SK-N-SH (cell line): ENCODE data around the gene SELPLG.

Source experiments
- ELF1 ChIP-seq: IDR thresholded peaks from 2 replicates; pipeline ENCODE4 v1.4.0; 2012
- EZH2phosphoT487 ChIP-seq: fragments of 200-600 bp; sonication (generic); IDR thresholded peaks from 2 replicates; pipeline ENCODE4 v1.6.1; 2017; ENCODE audit warnings: low read depth, mixed run types, mild to moderate bottlenecking, antibody characterized with exemption, moderate library complexity, borderline replicate concordance
- GABPA ChIP-seq: IDR thresholded peaks from 2 replicates; pipeline ENCODE4 v1.4.0; 2012; ENCODE audit warnings: low read depth, mild to moderate bottlenecking
- IRF3 ChIP-seq: fragments of 150-350 bp; IDR thresholded peaks from 2 replicates; pipeline ENCODE4 v1.6.1; 2016; ENCODE audit warnings: mild to moderate bottlenecking, low read depth, low read length
- RAD21 ChIP-seq: IDR thresholded peaks from 2 replicates; pipeline ENCODE4 v1.6.1; 2012; ENCODE audit warnings: mild to moderate bottlenecking, low read length
- RFX5 ChIP-seq: IDR thresholded peaks from 2 replicates; pipeline ENCODE4 v1.6.1; 2012; ENCODE audit warnings: mild to moderate bottlenecking, improper control_type of control experiment, low read length
- TAF1 ChIP-seq: IDR thresholded peaks from 2 replicates; pipeline ENCODE4 v1.6.1; 2012; ENCODE audit warnings: low read depth, mild to moderate bottlenecking, low read length, moderate library complexity, borderline replicate concordance
- USF1 ChIP-seq: IDR thresholded peaks from 2 replicates; pipeline ENCODE4 v1.4.0; 2012; ENCODE audit warnings: low read depth, borderline replicate concordance
- ZBTB33 ChIP-seq: IDR thresholded peaks from 2 replicates; pipeline ENCODE4 v1.4.0; 2012; ENCODE audit warnings: low read depth, borderline replicate concordance
- TF ChIP-seq, protein P1 (sequence below): fragments of 200-600 bp; sonication (generic); IDR thresholded peaks from 2 replicates; pipeline ENCODE4 v1.6.1; 2017; ENCODE audit warnings: antibody characterized with exemption, mild to moderate bottlenecking, moderate library complexity

DNA sequence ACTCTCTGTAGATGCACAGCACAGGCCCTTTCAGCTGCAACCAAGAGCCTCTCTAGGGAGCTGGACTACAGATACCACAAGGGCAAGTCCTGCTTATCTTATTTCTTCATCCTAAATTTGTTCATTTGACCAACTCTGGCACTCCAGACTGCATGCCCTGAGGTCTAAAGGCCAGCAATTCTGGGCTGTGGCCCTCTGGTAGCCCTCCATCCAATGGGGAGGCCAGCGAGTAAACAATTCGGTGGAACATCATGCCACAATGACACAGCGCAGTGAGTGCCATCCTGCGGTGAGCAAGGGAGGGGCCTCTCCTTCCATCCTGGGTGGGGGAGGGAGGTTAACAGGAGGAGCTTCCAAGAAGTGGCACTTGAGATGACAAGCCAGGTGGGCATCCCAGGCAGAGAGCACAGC, 652 bp upstream of the SELPLG start:
- no peak for TF ChIP-seq GABPA
- TF ChIP-seq ZBTB33: no peak
- TF ChIP-seq ELF1: no peak
- TF ChIP-seq IRF3: no peak
- TF ChIP-seq, protein P1, sequence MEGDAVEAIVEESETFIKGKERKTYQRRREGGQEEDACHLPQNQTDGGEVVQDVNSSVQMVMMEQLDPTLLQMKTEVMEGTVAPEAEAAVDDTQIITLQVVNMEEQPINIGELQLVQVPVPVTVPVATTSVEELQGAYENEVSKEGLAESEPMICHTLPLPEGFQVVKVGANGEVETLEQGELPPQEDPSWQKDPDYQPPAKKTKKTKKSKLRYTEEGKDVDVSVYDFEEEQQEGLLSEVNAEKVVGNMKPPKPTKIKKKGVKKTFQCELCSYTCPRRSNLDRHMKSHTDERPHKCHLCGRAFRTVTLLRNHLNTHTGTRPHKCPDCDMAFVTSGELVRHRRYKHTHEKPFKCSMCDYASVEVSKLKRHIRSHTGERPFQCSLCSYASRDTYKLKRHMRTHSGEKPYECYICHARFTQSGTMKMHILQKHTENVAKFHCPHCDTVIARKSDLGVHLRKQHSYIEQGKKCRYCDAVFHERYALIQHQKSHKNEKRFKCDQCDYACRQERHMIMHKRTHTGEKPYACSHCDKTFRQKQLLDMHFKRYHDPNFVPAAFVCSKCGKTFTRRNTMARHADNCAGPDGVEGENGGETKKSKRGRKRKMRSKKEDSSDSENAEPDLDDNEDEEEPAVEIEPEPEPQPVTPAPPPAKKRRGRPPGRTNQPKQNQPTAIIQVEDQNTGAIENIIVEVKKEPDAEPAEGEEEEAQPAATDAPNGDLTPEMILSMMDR: no peak
- no peak for TF ChIP-seq RFX5
- no peak for TF ChIP-seq TAF1
- TF ChIP-seq EZH2phosphoT487: no peak
- TF ChIP-seq RAD21: no peak
- TF ChIP-seq USF1: no peak
